ENCODE data around the gene DAAM1.
A peak's percentile ranks its signal among the peaks of the same experiment; 100 is the strongest.

Gene DAAM1

DNA sequence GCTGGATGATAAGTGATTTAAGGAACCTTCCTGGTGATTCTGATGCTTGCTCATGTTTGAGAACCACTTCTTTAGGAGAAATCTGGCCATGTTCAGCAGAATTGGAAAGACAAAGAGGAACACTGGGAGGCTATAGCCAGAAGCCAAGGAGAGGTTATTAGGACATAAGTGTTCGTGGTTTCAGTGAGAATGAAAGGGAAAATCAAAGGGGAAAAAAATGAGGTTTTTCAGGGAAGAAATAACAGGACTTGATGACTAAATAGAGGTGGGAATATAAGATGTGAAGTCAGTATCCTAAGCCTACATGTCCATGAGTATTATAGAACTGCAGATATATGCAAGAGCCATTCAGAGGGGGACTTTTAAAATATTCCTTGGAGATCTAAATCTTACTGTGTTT is 95.6 kb downstream of the DAAM1 start:
- TF ChIP-seq, protein P1, sequence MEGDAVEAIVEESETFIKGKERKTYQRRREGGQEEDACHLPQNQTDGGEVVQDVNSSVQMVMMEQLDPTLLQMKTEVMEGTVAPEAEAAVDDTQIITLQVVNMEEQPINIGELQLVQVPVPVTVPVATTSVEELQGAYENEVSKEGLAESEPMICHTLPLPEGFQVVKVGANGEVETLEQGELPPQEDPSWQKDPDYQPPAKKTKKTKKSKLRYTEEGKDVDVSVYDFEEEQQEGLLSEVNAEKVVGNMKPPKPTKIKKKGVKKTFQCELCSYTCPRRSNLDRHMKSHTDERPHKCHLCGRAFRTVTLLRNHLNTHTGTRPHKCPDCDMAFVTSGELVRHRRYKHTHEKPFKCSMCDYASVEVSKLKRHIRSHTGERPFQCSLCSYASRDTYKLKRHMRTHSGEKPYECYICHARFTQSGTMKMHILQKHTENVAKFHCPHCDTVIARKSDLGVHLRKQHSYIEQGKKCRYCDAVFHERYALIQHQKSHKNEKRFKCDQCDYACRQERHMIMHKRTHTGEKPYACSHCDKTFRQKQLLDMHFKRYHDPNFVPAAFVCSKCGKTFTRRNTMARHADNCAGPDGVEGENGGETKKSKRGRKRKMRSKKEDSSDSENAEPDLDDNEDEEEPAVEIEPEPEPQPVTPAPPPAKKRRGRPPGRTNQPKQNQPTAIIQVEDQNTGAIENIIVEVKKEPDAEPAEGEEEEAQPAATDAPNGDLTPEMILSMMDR (IDR thresholded peaks at IDR 0.05; ENCODE audit: low read length, missing control alignments): no peak
- no peak overlapping the region for H3K4me3 ChIP-seq (replicated peaks; ENCODE audit: low read depth, low read length)
- no peak for DNase-seq (ENCODE audit: low read depth)

DNA sequence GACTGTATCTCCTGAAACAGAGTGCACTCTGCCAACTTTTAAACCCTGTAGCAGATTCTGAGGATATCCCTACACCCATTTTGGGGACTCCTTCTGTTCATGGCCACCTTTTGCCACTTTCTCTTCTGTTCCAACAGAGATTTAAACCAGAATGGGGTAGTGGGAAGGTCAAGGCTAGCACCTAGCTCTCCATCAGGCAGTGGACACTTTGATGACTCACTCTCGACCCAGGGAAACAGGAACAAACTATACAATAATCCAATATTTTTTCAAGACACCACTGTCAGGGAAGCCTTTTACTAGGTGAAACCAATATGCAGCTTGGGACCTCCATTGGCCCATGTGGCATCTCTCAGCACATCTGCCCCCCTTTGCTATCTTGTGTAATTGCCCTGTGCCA is 103.6 kb downstream of the DAAM1 start:
- no peak for DNase-seq (ENCODE audit: low read depth)
- H3K4me3 ChIP-seq (replicated peaks; ENCODE audit: low read depth, low read length): no peak overlapping the region
- TF ChIP-seq, protein P1 (IDR thresholded peaks at IDR 0.05; ENCODE audit: low read length, missing control alignments): no peak

DNA sequence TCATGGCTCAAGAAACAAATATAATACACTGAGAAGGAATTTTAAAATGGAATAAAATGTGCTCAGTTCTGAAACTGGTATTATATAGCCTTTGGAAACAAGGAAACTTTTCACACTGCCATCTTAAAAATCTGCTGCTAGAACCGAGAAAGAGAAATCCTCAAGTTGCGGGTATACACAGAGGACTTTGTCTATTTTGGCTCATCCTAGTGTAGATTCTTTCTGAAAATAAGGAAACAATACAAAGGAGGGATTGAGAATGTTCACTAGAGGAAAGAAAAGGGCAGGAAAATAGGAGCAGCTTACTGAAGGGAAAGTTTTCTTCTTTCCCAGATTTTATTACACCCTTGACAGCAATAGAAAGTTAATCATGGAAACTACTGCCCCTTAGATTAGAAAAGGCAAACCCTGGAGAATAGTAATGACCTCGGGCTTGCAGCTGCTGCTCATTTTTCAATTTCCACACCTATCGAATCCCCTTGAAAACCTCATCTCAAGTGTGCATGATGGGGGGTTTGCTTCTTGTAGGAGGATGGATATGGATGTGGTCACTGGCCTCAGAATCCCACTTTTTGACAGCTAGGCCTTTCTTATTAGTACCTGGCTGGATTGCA is 104.6 kb downstream of the DAAM1 start:
- H3K4me3 ChIP-seq (replicated peaks; ENCODE audit: low read depth, low read length): no peak overlapping the region
- TF ChIP-seq, protein P1 (IDR thresholded peaks at IDR 0.05; ENCODE audit: low read length, missing control alignments): no peak
- DNase-seq (ENCODE audit: low read depth): no peak

DNA sequence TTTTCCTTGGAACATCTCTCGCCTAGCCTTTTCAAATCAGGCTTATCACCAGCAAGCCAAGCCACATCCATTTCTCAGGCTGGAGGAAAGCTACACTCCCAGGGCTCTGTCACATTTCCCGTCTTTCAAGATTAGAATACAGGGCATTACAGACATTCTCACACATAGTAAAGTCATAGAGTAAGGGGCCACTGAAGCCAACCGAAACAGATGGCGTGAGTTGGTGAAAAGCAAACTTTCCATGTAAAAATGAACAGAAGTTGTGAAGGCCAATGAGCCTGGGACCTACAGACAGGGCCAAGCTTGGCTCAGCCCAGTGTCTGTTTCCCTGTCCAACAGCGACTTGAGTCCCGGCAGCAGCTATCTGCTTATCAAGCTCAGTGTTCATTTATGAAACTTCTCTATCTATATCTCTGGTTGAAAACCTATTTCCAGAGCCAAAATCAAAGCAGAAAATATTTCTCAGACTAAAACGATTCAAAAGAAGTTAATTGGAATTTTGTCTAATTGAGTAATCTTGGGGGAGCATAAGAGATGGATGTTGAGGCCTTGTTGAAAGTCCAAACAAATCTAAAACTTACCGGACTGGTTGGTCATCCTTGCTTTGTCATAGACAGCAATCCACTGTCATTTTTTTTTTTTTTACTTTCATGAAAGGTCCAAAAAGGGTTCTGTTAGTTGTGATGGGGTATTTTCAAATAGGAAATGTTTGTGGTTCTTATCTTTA is 105.6 kb downstream of the DAAM1 start:
- no peak for DNase-seq (ENCODE audit: low read depth)
- TF ChIP-seq, protein P1 (IDR thresholded peaks at IDR 0.05; ENCODE audit: low read length, missing control alignments): no peak
- no peak overlapping the region for H3K4me3 ChIP-seq (replicated peaks; ENCODE audit: low read depth, low read length)

DNA sequence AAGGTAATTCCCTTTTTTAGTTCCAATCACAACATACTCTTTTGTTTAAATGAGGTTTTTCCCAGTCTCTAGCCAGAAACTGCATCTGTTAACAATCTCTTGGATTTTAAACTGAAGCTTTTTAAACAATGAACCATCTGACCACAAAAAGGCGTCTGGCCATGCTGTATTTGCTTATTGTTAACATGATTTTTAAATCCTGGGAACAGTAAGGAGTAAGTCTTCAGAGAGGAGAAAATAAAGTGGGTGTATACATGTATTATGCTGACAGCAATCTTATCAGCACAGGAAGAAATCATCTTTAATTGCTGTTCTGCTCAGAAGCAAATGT is 106.2 kb downstream of the DAAM1 start:
- peak; percentile 80 for DNase-seq (ENCODE audit: low read depth)
- TF ChIP-seq, protein P1 (IDR thresholded peaks at IDR 0.05; ENCODE audit: low read length, missing control alignments): no peak
- H3K4me3 ChIP-seq (replicated peaks; ENCODE audit: low read depth, low read length): no peak overlapping the region

DNA sequence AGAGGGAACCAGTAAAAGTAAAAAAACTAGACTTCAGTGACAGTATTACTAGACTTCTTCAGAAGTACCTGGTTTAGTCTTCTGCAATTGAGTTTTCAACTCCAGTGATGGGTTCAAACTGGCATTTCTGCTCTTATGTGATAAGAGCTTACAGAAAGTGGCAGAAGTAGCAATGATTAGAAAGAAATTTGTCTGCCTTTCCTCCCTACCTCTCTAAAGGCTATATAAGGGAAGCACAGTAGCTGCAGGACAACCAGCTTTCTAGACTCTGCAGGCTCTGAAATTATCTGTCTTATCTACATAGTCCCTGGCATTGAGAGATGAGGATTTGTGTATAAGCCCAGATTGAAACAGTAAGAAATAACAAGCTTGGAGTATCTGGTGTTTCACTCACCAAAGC is 107.5 kb downstream of the DAAM1 start:
- H3K4me3 ChIP-seq (replicated peaks; ENCODE audit: low read depth, low read length): no peak overlapping the region
- no peak for DNase-seq (ENCODE audit: low read depth)
- TF ChIP-seq, protein P1 (IDR thresholded peaks at IDR 0.05; ENCODE audit: low read length, missing control alignments): no peak

DNA sequence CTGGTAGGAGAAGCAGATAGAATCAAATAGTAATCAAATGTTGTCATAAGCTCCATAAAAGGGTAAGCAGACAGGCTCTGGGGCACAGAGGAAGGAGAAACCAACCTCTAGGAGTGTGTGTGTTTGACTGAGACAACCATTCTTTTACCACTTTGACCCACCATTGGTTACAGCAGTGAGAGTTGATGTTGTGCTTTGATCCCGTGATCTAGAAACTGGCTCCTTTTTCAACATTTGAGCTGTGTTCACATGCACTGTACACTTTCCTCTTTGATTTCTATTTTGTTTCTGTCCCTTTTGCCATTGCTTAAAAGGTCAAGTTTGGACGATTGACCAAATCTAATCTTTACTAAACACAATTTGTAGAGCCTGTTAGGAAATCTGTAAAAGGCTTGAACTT is 108.0 kb downstream of the DAAM1 start:
- no peak overlapping the region for H3K4me3 ChIP-seq (replicated peaks; ENCODE audit: low read depth, low read length)
- TF ChIP-seq, protein P1 (IDR thresholded peaks at IDR 0.05; ENCODE audit: low read length, missing control alignments): no peak
- no peak for DNase-seq (ENCODE audit: low read depth)

Measured in fibroblast of pulmonary artery (primary cell).